ENCODE measurements around the gene IRF2BPL. TPM values are rescaled to one million over a fixed set of nuclear protein-coding genes. Genes with fewer than 3 reads are reported as not detected.

IRF2BPL gene
- total RNA-seq, 1 experiment from 2014 or later: 24.7 TPM

GRCh38 chr14:76976240-76977005 is 52.1 kb downstream of the IRF2BPL start:
- CTCF ChIA-PET: no interaction called here
- intact Hi-C loops (cut with micrococcal nuclease; ENCODE audit: unreplicated experiment): no loop called here
- H3K27me3 ChIP-seq (replicated peaks; ENCODE audit: control insufficient read depth, insufficient read depth, low read length): no peaks in the 10 kb centered on the region
- Mint-ChIP-seq H3K4me1 (ENCODE audit: low read depth, unreplicated experiment) (no peaks in the 10 kb centered on the region), H3K36me3 (ENCODE audit: insufficient read depth, unreplicated experiment) (no peaks in the 10 kb centered on the region), H3K27me3 (ENCODE audit: insufficient read depth, unreplicated experiment) (no peaks in the 10 kb centered on the region), H3K4me3 (ENCODE audit: unreplicated experiment) (no peak overlapping the region), H3K9me3 (ENCODE audit: unreplicated experiment) (no peaks in the 10 kb centered on the region), H3K27ac (ENCODE audit: unreplicated experiment) (no peak overlapping the region)
- no peak for DNase-seq
- no peak overlapping the region for H3K4me3 ChIP-seq (ENCODE audit: low read depth, low read length)
- H3K4me1 ChIP-seq: peaks cover under 1% of the 10 kb centered on the region; the same call in 1 of the 2 replicates
- no TSS peak for BruUV-seq (replicated peaks)
- TF ChIP-seq CTCF (IDR thresholded peaks at IDR 0.05; ENCODE audit: insufficient read depth in 1 of 2, low read depth in 1 of 2, low read length in 1 of 2, severe bottlenecking in 1 of 2, unreplicated experiment in 1 of 2): no peak
- POLR2A ChIA-PET: no interaction called here
- H3K9me3 ChIP-seq: peaks cover 2% of the 10 kb centered on the region; the same call in 1 of the 2 replicates
- no peaks in the 10 kb centered on the region for H3K36me3 ChIP-seq (ENCODE audit: control insufficient read depth, insufficient read depth, low read length)

- H3K4me3 ChIP-seq (ENCODE audit: low read depth, low read length): no peak overlapping the region
- no peak for DNase-seq
- intact Hi-C loops (cut with micrococcal nuclease; ENCODE audit: unreplicated experiment): no loop called here
- Mint-ChIP-seq H3K4me1 (ENCODE audit: low read depth, unreplicated experiment) (peaks cover 4% of the 10 kb centered on the region), H3K27me3 (ENCODE audit: insufficient read depth, unreplicated experiment) (no peaks in the 10 kb centered on the region), H3K4me3 (ENCODE audit: unreplicated experiment) (no peak overlapping the region), H3K36me3 (ENCODE audit: insufficient read depth, unreplicated experiment) (no peaks in the 10 kb centered on the region), H3K9me3 (ENCODE audit: unreplicated experiment) (no peaks in the 10 kb centered on the region), H3K27ac (ENCODE audit: unreplicated experiment) (no peak overlapping the region)
- no peaks in the 10 kb centered on the region for H3K36me3 ChIP-seq (ENCODE audit: control insufficient read depth, insufficient read depth, low read length)
- TF ChIP-seq CTCF (IDR thresholded peaks at IDR 0.05; ENCODE audit: insufficient read depth in 1 of 2, low read depth in 1 of 2, low read length in 1 of 2, severe bottlenecking in 1 of 2, unreplicated experiment in 1 of 2): no peak
- ChIA-PET POLR2A (no interaction called here), CTCF (no interaction called here)
- BruUV-seq (replicated peaks): no TSS peak
- no peaks in the 10 kb centered on the region for H3K9me3 ChIP-seq
- H3K27me3 ChIP-seq (replicated peaks; ENCODE audit: control insufficient read depth, insufficient read depth, low read length): no peaks in the 10 kb centered on the region
- H3K4me1 ChIP-seq: peaks cover 7% of the 10 kb centered on the region; the same call in 1 of the 2 replicates
Measured at GRCh38 chr14:76975812-76976211, 52.7 kb downstream of the IRF2BPL start.

- Mint-ChIP-seq H3K36me3 (ENCODE audit: insufficient read depth, unreplicated experiment) (no peaks in the 10 kb centered on the region), H3K27me3 (ENCODE audit: insufficient read depth, unreplicated experiment) (no peaks in the 10 kb centered on the region), H3K4me1 (ENCODE audit: low read depth, unreplicated experiment) (peaks cover 7% of the 10 kb centered on the region), H3K27ac (ENCODE audit: unreplicated experiment) (no peak overlapping the region), H3K4me3 (ENCODE audit: unreplicated experiment) (no peak overlapping the region), H3K9me3 (ENCODE audit: unreplicated experiment) (no peaks in the 10 kb centered on the region)
- POLR2A ChIA-PET: no interaction called here
- Histone ChIP-seq H3K4me1 (peaks cover 12% of the 10 kb centered on the region; the same call in 1 of the 2 replicates), H3K36me3 (ENCODE audit: control insufficient read depth, insufficient read depth, low read length) (no peaks in the 10 kb centered on the region), H3K27me3 (replicated peaks; ENCODE audit: control insufficient read depth, insufficient read depth, low read length) (no peaks in the 10 kb centered on the region), H3K4me3 (ENCODE audit: low read depth, low read length) (no peak overlapping the region), H3K9me3 (no peaks in the 10 kb centered on the region)
- no peak for TF ChIP-seq CTCF (IDR thresholded peaks at IDR 0.05; ENCODE audit: insufficient read depth in 1 of 2, low read depth in 1 of 2, low read length in 1 of 2, severe bottlenecking in 1 of 2, unreplicated experiment in 1 of 2)
- CTCF ChIA-PET: interaction anchor here (0.9 kb wide), 1 partner anchor 70 kb away, joined by 3 read pairs; no protein-coding TSS in a partner anchor
- no TSS peak for BruUV-seq (replicated peaks)
- intact Hi-C loops (cut with micrococcal nuclease; ENCODE audit: unreplicated experiment): no loop called here
- no peak for DNase-seq
Measured at GRCh38 chr14:76975051-76975450, 53.5 kb downstream of the IRF2BPL start.

Other genes with a start within 250 kb of the IRF2BPL start
- 23.0 and 23.2 TPM in 2 replicates for gene ANGEL1, start 215.8 kb downstream of the IRF2BPL start, total RNA-seq (2022)
- not detected in 2 replicates for gene LRRC74A, start 202.3 kb downstream of the IRF2BPL start, total RNA-seq (2022)
- 12.8 and 15.4 TPM in 2 replicates for gene CIPC, start 69.5 kb upstream of the IRF2BPL start, total RNA-seq (2022)
- gene ZDHHC22, start 113.1 kb upstream of the IRF2BPL start, total RNA-seq (2022): not detected in 2 replicates
- 1.3 and 1.4 TPM in 2 replicates for gene TMEM63C, start 153.1 kb upstream of the IRF2BPL start, total RNA-seq (2022)
- not detected in 2 replicates for gene NGB, start 242.5 kb upstream of the IRF2BPL start, total RNA-seq (2022)